Right kidney (tissue), 1 donor: ENCODE results near the gene IDI1.
"Not testable (repeated sequence)": the region's sequence is repeated elsewhere in the genome, so short reads cannot be mapped to it uniquely, and the experiment has no call there.

ENCODE experiments used
- DNase-seq: peaks from one replicate; pipeline ENCODE4 v3.0.0-alpha.2; 2016

The IDI1 gene

DNA sequence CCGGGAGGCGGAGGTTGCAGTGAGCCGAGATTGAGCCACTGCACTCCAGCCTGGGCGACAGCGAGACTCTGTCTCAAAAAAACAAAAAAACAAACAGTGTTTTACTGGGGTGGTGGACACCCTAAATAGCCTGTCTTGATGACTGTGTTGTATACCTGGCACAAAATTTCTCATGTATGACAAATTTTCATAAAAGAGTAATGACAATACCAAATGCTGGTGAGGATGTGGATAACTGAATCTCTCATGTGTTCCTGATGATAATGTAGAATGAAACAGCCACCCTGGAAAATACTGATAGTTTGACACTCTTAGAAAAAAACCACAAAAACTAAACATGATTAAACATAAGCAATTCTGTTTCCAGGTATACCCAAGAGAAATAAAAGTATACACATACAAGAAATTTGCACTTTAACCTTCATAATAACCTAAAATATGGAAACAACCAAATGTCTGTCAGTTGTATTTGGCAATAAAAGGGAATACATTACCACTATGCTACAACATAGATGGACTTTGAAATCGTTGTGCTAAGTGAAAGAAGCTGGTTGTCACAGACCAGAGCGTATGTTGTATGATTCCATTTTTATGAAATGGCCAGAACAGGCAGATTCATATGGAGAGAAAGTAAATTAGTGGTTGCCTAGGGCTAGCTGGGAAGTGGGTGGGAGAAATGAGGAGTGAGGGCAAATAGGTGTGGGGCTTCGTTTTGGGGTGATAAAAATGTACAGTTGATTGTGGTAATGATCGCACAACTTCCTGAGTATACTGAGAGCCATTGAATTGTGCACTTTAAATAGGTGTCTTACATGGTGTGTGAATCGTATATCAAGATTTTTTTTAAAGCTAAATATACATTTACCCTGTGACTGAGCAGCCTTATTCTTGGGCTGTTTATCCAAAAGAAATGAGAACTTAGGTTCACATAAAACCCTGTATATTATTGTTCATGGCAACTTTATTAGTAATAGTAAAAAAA is 19.8 kb upstream of the IDI1 start:
- DNase-seq, result no peak

DNA sequence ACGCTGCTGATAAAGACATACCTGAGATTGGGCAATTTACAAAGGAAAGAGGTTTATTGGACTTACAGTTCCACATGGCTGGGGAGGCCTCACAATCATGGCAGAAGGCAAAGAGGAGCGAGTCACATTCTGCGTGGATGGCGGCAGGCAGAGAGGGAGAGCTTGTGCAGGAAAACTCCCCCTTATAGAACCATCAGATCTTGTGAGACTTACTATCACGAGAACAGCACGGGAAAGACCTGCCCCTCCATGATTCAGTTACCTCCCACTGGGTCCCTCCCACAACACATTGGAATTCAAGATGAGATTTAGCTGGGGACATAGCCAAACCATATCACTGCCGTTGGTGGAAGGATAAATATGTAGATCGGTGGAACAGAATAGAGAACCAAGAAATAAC is 17.8 kb upstream of the IDI1 start:
- DNase-seq, result not testable (repeated sequence)

DNA sequence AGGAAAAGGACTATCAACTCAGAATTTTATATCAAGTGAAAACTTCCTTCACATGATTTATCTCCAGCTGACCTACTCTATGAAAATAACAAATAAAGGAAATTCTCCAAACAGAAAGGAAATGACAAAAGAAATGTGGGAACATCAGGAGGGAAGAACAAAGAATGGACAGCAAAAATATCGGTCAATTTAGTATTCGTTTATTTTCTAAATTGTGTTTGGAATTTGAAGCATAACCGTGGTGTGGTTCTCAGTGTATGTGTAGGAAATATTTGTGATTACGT is 16.0 kb upstream of the IDI1 start:
- no peak for DNase-seq

DNA sequence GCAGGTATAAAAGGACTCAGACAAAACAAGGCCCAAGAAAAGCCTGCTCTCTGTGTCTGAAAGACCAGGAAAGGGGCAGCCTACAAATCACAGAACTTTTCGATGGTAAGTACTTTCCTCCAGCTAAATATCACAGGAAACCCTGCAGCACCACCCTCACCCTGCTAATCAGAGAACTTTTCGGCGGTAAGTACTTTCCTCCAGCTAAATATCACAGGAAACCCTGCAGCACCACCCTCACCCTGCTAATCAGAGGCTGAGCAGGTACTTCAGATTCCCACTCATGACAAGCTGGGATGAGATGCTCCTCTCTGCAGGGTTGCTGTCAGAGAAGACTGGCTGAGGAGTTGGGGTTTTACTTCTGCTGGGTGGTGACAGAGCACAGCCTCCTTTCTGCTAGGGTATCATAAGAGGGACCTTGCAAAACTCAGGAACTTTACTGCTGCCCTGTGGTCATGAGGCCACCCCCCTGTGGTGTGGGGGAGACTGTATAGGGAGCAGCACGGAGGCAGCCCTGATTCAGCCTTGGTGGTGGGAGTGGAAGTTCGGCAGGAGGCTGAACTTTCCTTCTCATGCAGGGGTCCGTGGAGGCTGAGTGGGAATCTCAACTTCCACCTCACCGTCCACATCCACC is 14.4 kb upstream of the IDI1 start:
- DNase-seq, result no peak

DNA sequence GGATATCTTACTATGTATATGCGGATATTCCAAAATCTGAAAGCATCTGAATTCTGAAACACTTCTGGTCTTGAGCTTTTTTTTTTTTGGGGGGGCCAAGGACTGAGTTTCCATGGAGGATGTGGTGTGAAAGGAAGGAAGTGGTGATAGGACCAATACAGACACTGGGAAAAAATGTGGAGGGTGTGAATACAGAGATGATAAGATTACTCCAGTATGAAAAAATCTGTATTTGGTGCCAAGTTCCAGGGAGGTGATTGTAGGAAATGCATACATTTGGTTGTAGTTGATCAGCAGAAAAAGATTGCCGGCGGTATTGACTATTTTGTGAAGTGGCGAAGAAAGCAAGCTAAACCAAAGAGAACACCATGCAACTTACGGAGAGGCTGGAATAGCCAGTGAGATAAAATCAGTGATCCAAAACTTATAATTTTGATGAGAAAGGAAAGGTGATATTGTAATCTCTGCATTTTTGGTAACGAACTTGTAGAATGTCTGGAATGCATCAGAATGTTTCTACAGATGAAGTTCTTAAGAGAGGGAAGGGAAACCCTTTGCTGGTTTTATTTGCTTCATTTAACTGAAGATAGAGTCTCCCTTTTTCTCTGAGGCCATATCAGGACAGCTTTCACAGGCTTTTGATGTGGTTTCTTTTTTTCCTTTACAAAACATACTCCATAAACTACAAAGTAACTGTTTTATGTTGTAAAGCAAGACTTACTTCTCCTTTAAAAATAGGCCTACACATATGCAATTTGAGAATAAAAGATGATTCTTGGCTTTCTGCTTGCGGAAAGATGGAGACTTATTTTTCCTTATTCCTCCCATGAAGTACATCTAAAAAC is 13.2 kb upstream of the IDI1 start:
- DNase-seq, result no peak

DNA sequence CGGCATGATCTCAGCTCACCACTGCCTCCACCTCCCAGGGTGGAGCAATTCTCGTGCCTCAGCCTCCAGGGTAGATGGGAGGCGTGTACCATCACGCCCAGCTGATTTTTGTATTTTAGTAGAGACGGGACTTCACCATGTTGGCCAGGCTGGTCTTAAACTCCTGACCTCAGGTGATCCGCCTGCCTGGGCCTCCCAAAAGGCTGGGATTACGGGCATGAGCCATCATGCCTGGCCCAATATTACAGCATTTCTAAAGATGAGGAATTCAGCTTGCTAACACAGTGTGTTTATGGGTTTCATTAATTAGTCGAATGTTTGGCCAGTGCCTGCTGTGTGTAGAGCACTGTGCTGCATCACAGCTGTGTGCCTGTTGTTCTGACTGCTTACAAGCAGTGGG is 11.0 kb upstream of the IDI1 start:
- no peak for DNase-seq

DNA sequence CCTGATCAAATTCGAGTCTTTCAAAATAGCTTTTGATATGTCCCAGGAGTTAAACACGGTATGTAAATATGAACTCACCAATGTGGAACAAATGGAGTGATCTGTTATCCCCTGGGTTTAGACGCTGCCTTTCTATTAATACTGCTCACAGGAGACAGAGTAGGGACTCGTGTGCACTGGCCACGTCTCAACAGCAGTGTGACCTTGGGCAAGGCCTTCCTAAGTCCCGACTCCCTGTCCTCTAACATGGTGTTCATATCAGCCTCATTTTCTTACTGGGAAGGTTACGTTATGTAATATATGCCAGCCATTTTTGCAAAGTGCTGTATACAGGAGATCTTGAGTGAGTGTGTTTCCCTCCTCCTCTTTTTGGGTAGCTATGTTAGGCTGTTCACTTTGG is 9.1 kb upstream of the IDI1 start:
- no peak for DNase-seq

DNA sequence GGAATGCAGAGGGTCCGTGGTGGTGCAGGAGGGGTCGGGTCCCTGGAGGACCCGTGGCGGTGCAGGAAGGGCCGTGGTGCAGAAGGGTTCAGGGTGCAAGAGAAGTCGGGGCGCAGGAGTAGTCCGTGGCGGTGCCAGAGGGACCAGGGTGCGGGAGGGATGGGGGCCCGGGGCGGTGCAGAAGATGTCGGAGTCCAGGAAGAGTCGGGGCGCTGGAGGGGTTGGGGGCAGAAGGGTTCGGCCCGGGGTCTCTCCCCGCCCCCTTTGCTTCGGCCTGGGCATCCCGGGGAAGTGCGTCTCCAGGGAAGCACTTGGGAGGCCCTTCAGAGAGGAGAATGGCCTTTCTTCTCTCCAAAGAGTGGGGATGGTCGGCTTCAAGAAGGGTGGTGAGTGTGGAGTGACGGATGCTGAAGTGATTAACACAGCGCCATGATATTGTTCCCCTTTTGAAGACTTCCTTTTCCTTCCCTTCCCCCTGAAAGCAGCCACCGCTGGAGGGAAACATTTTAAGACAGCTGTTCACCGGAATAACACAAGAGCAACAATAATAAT is 8.3 kb upstream of the IDI1 start:
- peak; percentile 31 for DNase-seq

DNA sequence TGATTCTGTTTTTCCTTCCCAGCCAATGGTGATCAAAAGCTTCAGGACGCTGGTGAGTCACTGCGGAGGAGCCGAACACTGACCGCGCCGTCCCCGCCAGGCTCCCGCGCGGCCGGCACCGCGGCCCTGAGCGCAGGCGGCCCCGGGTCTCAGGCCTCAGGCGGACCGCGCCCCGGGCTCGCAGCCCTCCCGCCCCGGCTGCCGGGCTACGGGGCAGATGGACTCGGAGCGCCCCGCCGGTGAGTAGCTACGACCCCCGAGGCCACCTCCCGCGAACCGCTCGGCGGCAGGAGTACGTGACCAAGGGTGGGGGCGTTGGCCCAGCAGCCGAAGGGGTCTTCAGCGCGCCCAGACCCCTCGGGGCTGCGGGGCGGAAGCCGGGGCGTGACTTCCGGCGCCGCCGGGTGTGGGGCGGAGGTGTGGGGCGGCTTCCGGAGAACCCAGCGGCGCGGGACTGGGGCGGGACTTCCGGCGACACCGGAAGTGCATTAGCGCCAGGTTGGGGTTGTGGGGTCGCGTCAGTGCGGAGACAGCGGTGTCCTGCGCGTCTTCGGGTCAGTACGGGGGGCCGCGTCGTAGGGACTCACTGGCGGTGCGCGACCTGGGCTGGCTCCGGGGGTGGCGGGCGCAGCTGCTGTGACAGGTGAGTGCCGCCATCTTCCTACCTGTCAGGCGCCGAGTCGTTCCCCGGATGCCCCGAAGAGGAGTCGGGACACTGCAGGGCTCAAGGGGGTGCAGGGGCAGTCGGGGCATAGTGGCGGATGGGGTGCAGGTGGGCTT is 7.6 kb upstream of the IDI1 start, which contains the start of gene WDR37:
TSS of gene WDR37 (plus strand) at position 60 of the 780 bp plus-strand sequence. CDS start 15,771 bp downstream, outside the sequence.
- peak; percentile 93 for DNase-seq

DNA sequence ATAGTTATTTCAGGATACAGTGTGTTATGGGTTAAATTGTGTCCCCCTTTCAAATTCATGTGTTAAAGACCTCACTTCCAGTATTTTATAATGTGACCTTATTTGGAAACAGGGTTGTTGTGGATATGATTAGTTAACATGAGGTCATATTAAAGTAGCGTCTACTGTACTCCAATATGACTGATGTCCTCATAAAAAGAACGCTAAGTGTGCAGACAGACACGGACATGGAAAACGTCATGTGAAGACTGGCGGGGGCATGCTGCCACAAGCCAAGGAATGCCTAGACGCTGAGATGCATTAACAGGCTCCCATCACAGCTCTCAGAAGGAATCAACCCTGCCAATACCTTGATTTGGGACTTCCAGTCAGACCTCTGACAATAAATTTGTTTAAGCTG is 5.8 kb upstream of the IDI1 start:
- DNase-seq, result no peak

DNA sequence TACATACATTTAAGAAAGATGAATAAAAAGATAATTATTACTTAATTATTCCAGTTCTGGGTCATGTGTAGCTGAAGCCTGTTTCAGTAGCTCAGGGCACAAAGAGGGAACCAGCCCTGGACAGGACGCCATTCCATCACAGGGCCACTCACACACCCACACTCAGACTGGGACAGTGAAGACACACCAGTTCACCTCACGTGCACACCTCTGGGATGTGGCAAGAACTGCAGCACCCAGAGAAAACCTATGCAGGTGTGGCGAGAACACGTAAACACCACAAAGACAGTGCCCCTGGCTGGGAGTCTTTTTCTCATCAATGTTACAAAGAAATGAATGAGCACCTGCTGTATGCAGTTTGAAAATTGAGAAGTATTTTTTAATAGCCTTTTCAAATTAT is 1.6 kb upstream of the IDI1 start:
- DNase-seq, result no peak

DNA sequence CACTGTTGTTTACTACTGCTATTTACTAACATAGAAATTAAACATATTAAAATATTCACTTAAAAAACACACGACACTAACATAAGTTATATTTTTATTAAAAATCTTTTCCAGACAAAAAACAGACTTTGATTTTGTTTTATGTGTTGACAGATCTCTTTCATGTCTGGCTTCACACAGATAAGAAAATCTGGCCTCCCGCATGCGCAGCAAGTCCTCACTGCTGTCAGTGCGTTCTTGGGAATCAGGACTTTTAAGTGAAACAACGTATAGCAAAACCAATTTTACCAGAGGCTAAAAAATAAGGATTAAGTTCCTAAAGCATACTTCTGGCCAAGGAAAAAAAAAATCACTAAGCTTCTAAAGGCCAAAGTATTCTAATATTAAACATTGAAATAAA is 1.2 kb upstream of the IDI1 start:
- DNase-seq, result no peak

DNA sequence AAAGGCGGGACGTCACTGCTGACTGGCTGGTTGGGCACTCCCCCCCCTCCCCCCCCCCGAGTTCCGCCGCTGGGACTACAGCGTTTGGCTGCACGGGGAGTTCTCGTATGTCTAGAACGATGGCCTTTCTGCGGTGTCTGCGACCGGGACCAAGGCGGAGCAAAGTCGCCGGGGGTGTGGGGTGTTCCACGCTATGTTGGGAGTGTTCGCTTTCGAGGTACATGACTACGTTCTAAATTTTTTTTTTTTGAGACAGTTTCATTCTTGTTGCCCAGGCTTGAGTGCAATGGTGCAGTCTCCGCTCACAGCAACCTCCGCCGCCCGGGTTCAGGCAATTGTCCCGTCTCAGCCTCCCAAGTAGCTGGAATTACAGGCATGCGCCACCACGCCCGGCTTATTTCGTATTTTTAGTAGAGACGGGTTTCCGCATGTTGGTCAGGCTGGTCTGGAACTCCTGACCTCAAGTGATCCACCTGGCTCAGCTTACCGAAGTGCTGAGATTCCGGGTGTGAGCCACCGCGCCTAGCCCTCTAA is 573 bp upstream of the IDI1 start:
- peak; percentile 87 for DNase-seq

DNA sequence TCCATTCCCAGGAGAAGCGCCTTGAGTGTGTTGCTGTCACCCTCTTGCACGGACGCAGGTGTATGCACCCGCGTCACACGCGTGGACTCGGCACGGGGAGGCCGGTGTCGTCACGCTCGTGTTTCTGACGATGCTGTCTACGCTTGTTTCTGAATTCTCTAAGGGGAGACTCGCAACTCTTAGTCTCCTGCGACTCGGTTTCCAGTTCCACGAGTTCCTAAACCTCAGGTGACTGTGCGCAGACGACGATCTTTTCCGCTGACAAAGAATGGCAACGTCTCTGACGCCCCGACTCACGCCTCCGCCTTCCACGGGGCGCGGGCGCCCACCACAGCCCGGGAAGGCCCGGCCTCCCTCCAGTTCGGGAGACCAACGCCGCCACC is 579 bp downstream of the IDI1 start:
- peak; percentile 84 for DNase-seq

DNA sequence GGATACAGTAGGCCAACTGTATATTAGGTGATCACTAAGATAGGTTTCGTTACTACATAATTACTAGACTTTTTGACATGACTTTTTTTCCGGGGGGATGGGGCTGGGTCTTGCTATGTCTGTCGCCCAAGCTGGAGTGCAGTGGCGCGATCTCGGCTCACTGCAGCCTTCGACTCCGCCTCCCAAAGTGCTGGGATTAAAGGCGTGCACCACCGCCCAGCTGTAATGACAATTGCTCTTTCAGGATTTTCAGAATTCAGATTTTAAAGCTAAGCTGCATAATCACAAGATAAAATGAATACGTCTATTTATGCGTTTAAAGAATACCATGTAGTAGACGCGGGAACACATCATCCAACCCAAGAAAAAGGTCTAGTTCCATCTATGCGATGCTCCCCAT is 982 bp downstream of the IDI1 start:
- no peak for DNase-seq

DNA sequence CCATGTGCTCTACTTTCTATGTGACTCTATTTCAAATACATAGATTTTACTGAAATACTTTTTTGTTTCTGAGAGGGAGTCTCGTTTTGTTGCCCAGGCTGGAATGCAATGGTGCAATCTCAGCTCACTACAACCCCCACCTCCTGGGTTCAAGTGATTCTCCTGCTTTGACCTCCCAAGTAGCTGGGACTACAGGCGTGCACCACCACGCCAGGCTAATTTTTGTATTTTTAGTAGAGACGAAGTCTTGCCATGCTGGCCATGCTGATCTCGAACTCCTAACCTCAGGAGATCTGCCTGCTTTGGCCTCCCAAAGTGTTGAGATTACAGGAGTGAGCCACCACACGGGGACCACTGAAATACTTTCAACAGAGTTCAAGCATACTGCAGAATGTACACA is 3.5 kb downstream of the IDI1 start:
- no peak for DNase-seq

DNA sequence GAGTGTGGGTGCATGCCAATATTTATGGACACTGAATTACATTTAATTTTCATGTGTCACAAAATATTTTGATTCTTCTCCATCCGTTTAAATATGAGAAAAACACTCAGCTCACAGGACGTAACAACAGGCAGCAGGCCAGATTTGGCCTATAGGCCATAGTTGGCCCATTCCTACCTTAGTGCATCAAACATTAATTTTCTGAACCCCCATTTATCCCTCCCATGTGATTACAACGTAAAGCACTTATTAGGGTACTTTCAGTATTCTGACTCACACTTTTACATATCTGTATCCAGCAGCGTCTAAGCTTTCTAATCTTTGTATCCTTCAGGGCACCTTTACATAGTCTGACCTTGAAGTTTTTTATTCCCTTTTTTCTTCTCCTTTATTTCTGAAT is 4.0 kb downstream of the IDI1 start:
- DNase-seq, result no peak

DNA sequence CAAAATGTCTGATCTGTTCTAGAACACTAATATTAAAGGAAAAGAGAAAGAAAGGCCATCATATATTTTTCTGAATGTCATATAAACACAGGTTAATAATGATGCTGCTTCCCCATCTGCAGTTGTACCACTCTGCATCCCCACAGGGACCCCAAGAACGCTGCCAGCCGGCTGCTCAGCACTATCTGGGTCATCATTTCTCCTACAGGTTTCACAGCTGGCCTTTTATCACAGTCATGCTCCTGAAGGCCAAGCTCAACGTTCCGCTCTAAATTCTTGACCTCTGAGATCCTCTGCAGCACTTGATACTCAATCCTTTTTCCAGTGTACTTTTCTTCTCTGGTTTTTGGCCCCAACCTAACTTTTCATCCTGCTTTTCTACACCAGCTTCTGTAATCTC is 4.8 kb downstream of the IDI1 start:
- DNase-seq, result no peak

DNA sequence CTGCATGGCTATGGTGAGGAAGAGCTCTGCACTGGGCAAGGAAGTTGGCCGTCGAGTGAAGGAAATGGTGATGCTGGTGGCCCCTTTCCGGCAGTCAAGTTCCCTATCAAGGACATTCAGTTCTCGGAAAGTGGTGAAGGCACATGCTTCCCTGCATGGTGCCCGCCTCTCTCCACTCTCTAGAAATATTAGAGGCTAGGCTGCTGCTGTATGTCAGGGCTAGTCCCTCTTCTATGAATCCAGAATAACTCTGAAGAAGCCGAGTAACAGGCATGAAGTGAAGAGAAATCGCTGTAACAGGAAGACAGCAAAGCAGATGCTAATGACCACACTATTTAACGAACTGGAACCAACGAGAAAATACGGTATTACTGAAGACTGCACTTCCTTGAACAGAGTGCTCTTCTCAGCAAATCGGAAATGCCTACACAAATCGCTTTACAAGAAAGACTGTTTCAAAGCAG is 5.4 kb downstream of the IDI1 start:
- no peak for DNase-seq

DNA sequence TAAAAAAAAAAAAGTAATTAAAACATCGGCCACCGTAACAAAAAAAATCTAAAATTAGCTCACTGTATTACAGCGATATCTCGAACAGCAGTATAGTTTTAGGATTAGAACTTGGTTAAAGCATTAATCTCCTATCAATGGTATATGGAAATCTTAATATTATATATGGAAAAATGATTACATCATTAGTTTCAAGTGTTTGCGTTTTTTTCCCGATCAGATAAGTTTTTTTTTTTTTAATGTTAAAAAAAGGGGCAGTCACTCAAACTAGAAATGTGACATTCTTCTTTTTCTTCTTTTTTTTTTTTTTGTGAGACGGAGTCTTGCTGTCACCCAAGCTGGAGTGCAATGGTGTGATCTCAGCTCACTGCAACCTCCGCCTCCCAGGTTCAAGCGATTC is 7.4 kb downstream of the IDI1 start:
- DNase-seq, result no peak

DNA sequence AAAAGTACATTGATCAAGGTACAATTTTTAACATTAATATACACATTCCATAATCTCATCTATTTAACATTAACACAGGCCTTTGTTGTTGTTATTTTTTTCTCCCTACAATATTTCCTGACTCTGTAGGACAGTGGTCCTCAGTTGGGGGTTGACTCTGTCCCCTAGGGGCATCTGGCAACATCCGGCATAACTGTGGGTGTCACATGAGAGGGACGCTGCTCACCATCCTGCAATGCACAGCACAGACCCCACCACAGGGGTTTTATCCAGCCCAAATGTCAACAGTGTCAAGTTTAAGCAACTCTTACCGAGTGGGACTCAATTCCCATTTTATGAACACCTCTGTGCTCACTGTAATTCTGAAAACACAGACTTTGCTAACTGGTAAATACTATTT is 8.8 kb downstream of the IDI1 start:
- no peak for DNase-seq

DNA sequence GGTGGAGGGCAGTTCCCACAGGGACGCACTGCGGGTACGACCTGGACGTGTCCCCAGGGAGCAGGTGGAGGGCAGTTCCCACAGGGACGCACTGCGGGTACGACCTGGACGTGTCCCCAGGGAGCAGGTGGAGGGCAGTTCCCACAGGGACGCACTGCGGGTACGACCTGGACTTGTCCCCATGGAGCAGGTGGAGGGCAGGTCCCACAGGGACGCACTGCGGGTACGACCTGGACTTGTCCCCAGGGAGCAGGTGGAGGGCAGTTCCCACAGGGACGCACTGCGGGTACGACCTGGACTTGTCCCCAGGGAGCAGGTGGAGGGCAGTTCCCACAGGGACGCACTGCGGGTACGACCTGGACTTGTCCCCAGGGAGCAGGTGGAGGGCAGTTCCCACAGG is 10.2 kb downstream of the IDI1 start:
- DNase-seq, result not testable (repeated sequence)
